Skeletal muscle cell (primary cell): Measurements from ENCODE around the gene IFT88.

Experiments
- DNase-seq: peaks from one replicate; pipeline ENCODE4 v3.0.0-alpha.2; 2010; ENCODE audit warnings: low read depth
- H3K4me3 ChIP-seq: 2 replicates; pipeline ENCODE4 v1.5.1; 2011; ENCODE audit warnings: low read depth, mild to moderate bottlenecking, control low read depth, low read length, moderate library complexity

The IFT88 gene

DNA sequence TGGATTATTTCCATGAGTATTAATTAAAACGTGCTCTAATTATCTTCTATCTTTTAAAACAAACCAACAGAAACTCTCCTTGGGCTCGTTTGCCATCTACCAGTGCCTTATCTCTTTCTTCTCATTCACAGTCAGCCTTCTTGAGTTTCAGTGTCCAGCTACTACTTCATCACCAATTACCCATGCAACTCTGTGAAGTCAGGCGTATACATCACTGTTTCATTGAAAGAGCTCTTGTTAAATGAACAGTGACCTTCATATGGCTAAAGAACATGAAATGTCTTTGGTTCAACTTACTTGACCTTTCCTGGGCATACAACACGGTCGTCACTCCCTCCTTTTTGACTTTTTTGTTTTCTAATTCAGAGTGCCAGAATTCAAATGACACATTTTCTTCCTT lies 5.2 kb upstream of the IFT88 start:
- no peak overlapping the region for H3K4me3 ChIP-seq
- DNase-seq: no peak

DNA sequence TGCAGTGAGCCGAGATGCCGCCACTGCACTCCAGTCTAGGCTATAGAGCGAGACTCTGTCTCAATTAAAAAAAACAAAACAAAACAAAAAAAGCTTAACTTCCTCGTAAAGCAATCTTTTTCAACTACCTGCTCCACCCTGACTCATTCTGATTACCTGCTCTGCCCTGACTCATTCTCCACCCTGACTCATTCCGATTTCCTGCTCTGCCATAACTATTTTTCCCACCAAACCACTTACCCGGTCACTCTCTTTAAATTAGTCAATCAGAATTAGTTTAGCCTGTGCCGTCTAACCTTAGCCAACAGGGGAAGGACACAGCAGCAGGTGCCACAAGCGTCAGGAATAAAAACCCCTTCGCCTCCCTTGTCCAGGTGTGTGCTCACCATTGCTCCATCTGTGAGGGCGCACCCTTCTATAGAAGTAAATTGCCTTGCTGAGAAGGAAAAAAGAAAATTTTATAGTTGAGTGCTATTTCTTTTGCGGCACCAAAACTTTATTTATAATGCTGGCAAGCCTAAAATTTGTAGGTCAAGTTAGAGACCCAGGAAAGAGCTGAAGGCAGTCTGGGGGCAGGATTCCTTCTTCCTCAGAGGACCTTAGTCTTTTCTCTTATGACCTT lies 1.7 kb upstream of the IFT88 start:
- no peak overlapping the region for H3K4me3 ChIP-seq
- DNase-seq: no peak

DNA sequence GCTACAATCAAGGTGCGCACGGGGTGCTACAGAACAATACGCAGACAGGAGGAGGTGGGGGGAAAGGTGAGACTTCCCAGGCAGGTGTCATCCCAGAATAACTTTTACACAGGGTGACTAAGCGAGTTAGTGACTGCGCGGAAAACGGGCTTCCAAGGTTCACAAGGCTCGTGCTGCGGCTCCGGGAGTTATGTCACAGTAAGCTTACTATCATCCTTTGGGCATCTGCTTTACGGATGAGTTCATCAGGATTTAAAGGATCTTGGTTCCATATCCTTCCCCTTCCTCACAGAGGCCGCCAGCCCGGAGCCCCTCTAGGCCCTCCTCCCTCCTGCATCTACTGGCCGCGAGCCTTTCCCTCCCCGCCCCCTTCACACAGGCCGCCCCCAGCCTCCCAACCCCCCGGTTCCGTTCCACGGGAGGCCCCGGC lies 474 bp upstream of the IFT88 start:
- DNase-seq: peak; percentile 62
- H3K4me3 ChIP-seq: peak overlapping the region; percentile 65

DNA sequence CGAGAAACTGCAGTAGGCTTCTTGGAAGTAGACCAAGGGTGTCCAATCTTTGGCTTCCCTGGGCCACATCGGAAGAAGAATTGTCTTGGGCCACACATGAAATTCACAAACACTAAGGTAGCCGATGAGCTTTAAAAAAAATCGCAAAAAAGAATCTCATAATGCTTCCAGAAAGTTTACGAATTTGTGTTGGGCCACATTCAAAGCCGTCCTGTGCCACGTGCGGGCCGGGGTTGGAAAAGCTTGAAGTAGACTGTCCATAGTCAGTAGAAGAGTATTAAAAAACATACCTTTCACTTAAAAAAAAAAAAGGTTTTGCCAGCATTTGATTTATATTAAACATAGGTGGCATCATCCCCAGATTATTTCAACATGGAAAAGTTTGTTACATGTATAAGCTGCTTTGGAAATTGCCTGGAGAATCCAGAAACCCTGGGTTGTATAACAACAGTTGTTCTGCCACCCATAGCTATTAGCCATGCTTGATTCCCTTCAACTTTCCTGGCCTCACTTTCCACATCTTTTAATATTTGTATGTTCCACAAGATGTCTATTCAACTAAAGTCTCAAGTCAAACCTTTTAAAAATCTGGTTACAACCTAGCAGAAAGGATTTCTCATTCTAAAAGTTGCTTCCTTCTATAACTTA lies 1.0 kb downstream of the IFT88 start:
- H3K4me3 ChIP-seq: peak overlapping the region; percentile 65
- no peak for DNase-seq

DNA sequence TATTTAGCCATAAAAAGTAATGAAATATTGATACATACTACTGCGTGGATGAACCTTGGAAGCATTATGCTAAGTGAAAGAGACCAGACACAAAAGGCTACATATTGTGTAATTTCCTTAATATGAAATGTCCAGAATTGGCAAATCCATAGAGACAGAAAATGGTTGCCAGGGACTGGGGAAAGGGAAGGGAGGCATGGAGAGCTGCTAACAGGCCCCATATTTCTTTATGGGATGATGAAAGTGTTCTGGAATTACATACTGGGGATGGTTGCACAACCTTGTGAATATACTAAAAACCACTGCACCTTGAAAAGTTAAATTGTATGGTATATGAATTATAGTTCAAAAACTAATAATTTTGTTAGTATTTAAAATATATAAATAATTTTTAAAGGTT lies 3.6 kb downstream of the IFT88 start:
- H3K4me3 ChIP-seq: no peak overlapping the region
- peak; percentile 67 for DNase-seq

DNA sequence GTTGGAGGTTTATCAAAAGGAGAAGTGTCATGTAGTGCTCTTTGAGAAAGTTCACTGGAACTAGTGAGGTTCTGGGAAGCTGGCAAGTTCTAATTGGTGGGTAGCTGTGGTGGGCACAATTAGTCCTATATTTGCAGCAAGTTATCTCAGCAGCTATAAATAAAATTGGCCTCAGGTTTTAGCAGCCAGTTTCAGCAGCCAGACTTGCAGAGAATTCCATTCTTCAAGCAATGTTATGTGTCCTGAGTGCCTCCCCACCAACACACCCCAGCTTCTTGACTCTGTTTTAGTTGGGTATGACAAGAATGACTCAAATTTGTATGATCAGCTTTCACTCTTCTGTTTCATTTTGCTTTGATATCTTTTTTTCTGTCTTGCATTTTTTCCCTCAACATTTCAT lies 4.7 kb downstream of the IFT88 start:
- no peak overlapping the region for H3K4me3 ChIP-seq
- no peak for DNase-seq

DNA sequence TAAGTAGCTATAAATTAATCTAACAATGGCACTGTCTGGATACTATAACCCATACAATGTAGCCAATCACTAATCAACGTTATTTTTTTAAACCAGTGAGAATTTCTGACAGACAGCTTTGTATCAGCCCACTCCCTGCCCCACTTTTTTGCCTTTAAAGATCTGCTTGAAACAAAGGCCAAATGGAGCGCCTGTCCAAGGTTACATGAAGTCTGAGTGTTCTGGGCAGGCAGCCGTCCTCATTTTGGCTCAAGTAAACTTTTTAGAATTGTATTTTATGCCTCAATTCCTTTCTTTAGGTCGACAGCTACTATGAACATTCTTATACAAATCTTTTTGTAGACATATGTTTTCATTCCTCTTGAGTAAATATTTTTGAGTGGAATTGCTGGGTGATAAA lies 6.2 kb downstream of the IFT88 start:
- no peak for DNase-seq
- H3K4me3 ChIP-seq: no peak overlapping the region

DNA sequence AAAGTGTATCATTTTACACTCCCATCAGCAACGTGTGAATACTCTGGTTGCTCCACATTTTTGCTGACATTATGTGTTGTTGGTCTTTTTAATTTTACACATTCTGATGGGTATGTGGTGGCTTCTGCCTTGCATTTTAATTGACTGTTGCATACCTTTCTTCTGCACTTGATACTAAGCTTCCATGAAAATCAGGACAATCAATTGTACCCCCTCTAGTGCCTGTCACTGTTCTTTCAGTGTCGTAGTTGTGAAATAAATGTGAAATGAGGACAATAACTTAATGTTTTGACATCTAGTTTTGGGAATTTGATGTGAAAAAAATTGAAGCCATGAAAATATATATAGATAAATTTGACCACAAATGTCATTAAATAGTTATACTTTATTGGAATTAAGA lies 6.7 kb downstream of the IFT88 start:
- no peak overlapping the region for H3K4me3 ChIP-seq
- no peak for DNase-seq

DNA sequence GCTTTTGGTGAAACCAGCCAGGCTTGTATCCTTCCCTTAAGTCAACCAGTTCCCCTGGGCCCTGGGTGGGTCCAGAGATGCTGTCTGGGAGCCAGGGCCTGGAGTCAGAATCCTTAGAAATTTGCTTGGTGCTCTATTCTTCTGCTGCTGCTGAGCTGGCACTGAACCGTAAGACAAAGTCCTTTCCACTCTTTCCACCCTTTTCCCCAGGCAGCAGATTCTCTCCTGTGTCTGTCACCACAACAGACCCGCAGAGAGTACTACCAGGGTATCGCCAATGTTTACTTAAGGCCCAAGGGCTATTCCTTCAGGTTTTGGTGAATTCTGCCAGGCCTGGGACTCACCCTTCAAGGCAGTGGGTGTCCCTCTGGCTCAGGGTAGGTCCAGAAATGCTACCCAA lies 12.2 kb downstream of the IFT88 start:
- H3K4me3 ChIP-seq: no peak overlapping the region
- DNase-seq: no peak

DNA sequence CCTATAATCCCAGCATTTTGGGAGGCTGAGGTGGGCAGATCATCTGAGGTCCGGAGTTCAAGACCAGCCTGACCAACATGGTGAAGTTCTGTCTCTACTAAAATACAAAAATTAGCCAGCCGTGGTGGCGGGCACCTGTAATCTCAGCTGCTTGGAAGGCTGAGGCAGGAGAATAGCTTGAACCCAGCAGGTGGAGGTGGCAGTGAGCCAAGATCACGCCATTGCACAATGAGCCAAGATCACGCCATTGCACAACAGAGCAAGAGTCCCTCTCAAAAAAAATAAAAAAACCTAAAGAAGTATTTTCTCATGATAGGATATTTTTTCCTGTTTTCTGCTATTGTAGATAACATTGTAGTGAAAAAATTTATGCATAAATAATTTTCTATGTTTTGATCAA lies 13.3 kb downstream of the IFT88 start:
- H3K4me3 ChIP-seq: no peak overlapping the region
- no peak for DNase-seq

DNA sequence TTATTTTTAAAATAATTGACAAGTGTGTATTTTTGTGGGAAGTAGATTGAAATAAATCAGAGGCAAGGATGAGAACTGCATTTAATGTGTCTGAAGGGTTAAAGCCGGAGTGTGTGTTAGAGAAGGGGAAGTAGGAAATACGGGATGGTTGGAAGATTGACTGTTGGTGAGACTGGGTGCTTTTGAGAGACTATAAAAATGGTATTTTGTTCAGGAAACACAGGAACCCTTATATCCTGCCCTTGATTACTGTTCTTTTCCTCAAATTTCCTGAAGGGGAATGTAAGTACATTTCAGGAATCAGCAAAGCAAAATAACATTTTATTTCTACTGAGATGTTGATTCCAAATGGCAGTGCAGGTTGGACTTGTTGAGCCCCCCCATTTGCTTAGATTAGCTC lies 15.1 kb downstream of the IFT88 start:
- H3K4me3 ChIP-seq: no peak overlapping the region
- no peak for DNase-seq

DNA sequence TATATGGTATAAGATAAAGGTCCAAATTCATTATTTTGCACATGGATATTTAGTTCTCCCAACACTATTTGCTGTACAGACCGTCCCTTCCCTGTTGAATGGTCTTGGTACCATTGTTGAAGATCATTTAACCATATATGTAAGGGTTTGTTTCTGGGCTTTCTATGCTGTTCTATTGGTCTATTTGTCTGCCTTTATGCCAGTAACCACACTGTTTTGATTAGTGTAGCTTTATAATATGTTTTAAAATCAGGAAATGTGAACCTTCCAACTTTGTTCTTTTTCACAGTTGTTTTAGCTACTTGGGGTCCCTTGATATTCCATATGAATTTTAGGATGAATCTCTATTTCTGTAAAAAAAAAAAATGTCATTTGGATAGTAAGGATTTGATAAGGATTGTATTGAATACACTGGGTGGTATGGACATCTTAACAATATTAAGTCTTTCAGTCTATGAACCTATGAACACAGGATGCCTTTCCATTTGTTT lies 16.9 kb downstream of the IFT88 start:
- H3K4me3 ChIP-seq: no peak overlapping the region
- DNase-seq: no peak

DNA sequence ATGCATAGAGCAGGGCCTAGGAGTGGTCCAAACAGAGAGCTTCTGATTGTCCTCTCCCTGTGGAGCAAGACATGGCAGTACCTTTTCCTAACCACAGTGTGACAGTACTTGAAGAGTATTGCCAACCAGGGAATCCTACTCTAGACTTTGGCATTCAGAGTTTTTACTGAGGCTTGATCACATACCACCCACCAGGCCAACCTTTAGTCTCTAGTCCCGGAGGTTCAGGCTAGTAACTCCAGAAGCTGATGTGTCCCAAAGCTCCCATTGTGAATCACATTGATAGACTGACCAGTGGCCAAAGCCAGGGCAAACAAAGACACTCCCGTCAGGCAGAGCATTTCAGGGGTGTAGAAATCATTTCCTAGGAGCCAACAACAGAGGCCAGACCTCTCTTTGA lies 18.4 kb downstream of the IFT88 start:
- no peak overlapping the region for H3K4me3 ChIP-seq
- DNase-seq: no peak

DNA sequence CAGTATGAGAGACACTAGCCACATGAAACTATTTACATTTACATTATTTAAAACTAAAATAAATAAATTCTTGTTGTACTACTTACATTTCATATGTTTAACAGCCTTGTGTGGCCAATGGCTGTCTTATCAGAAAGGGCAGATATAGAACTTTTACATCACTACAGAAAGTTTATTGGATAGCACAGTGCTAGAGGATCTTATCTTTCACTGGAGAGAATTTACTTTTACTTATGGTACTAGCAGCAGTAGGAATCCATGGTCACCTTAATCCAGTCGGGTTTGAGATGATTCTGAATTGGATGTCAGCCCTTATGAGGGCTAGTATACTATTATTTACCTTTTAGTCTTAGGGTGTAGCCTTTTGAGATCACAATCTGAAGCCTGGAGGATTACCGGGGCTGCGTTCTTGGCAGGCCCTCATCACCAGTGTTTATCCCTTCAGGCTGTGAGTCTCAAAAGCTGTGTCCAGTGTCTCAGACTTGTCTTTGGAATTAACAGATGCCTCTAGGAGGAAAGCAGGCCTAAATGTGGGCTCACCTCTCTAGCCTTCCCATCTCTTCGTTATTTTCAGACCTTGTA lies 21.7 kb downstream of the IFT88 start:
- DNase-seq: no peak
- H3K4me3 ChIP-seq: no peak overlapping the region

DNA sequence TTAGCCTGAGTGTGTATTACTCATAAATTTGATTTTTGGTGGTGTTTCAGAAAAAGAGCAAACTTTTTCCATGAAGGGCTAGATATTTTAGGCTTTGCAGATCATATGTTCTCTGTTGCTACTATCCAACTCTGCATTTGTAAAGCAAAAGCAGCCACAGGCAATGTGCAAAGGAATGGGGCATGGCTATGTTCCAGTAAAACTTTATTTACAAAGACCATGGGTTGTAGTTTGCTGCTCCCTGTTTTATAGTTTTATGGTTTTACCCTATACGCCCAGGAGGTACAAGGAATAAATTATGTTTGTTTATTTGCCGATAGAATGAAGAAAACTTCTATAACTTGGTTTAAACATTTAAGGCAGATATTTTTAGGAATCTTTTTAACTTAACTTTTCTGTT lies 23.6 kb downstream of the IFT88 start:
- DNase-seq: no peak
- H3K4me3 ChIP-seq: no peak overlapping the region

DNA sequence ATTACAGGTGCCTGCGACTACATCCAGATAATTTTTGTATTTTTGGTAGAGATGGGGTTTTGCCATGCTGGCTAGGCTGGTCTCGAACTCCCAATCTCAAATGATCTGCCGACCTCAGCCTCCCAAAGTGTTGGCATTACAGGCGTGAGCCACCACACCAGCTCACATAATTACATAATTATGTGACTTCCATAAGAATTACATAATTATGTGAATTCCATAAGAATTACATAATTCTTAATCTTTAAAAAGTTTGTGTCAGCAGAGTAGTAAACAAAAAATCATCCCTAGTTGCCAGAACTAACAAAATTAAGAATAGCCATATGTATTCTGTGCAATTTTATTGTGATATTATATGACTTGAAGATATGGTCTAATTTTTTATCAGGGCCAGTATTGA lies 25.6 kb downstream of the IFT88 start:
- no peak for DNase-seq
- H3K4me3 ChIP-seq: no peak overlapping the region

DNA sequence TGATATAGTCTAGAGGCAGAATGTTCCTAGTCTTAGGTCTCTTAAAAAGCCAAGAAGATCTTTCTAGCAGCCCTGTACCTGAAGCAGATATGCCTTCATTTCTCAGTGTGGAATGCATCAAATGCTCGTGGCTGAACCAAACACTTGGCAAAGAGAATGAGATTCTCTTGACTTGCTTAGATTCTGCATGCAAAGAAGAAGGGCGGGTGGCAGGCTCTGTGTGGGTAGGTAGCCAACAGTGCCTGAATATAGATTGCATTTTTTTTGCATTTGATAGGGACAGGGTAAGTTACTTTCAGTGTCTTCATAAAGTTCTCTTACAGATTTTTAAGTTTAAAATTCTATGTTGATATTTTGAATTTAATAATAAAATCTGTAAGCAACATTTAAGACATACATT lies 27.3 kb downstream of the IFT88 start:
- DNase-seq: no peak
- H3K4me3 ChIP-seq: no peak overlapping the region

DNA sequence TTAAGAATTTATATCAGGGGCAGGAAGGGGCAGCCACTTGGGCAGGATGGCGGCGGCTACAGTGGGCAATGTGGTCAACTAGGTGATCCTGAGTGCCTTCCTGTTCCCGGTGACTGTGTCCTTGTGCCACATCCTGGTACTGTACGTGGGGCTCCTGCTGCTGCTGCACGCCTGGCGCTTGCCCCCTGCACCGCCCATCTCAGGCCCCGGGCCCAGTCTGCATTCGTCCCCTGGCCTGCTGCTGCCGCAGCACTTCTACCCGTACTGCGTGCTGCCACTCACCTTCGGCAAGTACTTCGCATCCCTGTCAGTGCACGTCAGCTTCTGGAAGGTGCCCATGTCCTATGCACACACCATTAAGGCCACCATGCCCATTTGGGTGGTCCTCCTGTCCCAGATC lies 40.1 kb downstream of the IFT88 start:
- DNase-seq: no peak
- no peak overlapping the region for H3K4me3 ChIP-seq

DNA sequence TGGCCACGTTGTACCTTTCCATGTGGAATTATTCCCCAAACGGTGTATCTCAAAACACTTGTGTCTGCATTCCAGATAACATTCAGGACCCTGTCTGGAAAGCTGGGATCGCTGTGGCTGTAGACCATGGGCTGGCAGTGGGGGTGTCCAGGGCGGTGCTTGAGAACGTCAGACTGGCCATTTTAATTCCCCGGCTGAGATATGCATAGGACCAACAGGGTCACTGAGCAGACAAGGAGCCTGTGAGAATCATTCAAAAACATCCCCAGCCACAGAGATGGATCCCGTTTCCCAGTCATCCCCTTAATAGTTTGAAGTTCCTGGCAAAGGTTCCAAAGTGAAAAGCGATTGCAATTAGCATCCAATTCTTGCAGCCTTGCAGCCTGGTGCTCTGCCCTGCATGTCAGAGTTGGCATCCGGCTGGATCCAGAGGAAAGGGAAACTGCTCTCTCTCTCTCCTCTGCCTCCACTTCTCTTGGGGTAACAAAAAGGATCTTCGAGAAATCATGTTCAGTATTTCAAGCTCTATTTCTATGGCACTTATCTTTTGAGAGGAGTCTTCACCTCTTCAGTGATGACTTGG lies 41.6 kb downstream of the IFT88 start:
- no peak overlapping the region for H3K4me3 ChIP-seq
- DNase-seq: no peak

DNA sequence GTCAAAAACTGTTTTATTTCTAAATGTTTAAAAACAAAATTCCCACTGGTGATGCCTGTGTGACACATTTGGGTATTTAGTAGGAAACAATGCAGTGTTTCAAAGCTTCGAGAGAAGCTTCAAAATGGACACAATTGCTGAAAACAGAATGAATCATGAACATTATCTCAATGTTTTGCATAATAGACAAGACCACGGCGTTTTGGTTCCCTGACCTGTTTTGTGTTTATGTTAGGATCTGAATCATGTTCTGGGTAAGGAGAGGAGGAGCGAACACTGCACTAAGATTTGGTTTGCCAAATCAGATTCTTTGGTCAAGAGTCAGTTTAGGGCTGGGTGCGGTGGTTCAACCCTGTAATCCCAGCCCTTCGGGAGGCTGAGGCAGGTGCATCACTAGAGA lies 42.2 kb downstream of the IFT88 start:
- no peak overlapping the region for H3K4me3 ChIP-seq
- peak; percentile 33 for DNase-seq

DNA sequence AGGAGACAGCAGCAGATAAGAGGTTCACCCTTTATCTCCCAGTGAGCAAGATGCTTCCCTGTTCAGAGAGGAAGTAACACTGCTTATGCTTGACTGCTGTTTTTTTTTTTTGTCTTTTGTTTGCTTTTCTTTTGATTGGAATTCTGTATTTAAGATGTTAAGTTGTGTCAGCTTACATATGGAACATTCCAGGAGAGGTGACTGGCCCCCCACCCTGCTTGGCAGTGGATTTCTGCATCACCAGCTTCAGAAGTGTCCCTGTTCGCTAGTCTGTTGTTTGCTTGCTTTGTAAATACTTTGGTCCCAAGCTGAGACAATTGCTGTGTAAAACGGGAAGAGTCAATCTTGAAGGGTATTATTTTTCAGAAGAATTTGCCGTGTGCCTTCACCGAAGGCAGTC lies 43.0 kb downstream of the IFT88 start:
- no peak for DNase-seq
- no peak overlapping the region for H3K4me3 ChIP-seq
